HG02571 (cell line): Measurements from ENCODE around the gene COX7A2.

Experiments
- ATAC-seq: cut with Tn5 transposase; IDR thresholded peaks from one replicate; pipeline ENCODE4 v1.9.1; 2021; ENCODE audit warnings: mild to moderate bottlenecking, moderate library complexity; ENCODE audit not compliant: unreplicated experiment

The COX7A2 gene

GRCh38 chr6:75243333-75244062, at the start of gene COX7A2:
Gene COX7A2 (minus strand): TSS chr6:75243801. CDS start chr6:75243734, 67 bp downstream.
- peak; percentile 97 for ATAC-seq

- no peak for ATAC-seq
Observed at GRCh38 chr6:75292555-75292954, 49.0 kb upstream of the COX7A2 start.

- no peak for ATAC-seq
Observed at GRCh38 chr6:75291744-75292143, 48.1 kb upstream of the COX7A2 start.

- ATAC-seq = no peak
Observed at GRCh38 chr6:75291331-75291730, 47.7 kb upstream of the COX7A2 start.

GRCh38 chr6:75290136-75290945, 46.7 kb upstream of the COX7A2 start:
- no peak for ATAC-seq

GRCh38 chr6:75288023-75288422, 44.4 kb upstream of the COX7A2 start:
- no peak for ATAC-seq

- no peak for ATAC-seq
Observed at GRCh38 chr6:75287424-75287823, 43.8 kb upstream of the COX7A2 start.

GRCh38 chr6:75286955-75287354, 43.4 kb upstream of the COX7A2 start:
- no peak for ATAC-seq

GRCh38 chr6:75285283-75285639, 41.7 kb upstream of the COX7A2 start:
- no peak for ATAC-seq

GRCh38 chr6:75284632-75285282, 41.2 kb upstream of the COX7A2 start, which contains the start of gene TMEM30A:
Gene TMEM30A (minus strand): TSS chr6:75284792. CDS start chr6:75284638, 154 bp downstream.
- ATAC-seq = peak; percentile 94

GRCh38 chr6:75283907-75284631, 40.5 kb upstream of the COX7A2 start:
- peak; percentile 0 for ATAC-seq

- ATAC-seq = no peak
Observed at GRCh38 chr6:75282706-75283105, 39.1 kb upstream of the COX7A2 start.

- no peak for ATAC-seq
Observed at GRCh38 chr6:75281653-75282052, 38.1 kb upstream of the COX7A2 start.

GRCh38 chr6:75280131-75280855, 36.7 kb upstream of the COX7A2 start:
- ATAC-seq = no peak

GRCh38 chr6:75279418-75279817, 35.8 kb upstream of the COX7A2 start:
- no peak for ATAC-seq

GRCh38 chr6:75278474-75279077, 35.0 kb upstream of the COX7A2 start:
- ATAC-seq = no peak

- ATAC-seq = no peak
Observed at GRCh38 chr6:75275067-75275466, 31.5 kb upstream of the COX7A2 start.

- ATAC-seq = no peak
Observed at GRCh38 chr6:75273009-75273408, 29.4 kb upstream of the COX7A2 start.

GRCh38 chr6:75272145-75272840, 28.7 kb upstream of the COX7A2 start:
- ATAC-seq = no peak
